H1 (cell line): Measurements from ENCODE around the gene MR1.

Source experiments
- ATF2 ChIP-seq: IDR thresholded peaks from 2 replicates; pipeline ENCODE4 v1.6.1; 2012; ENCODE audit warnings: low read length, inconsistent platforms
- JUN ChIP-seq: IDR thresholded peaks from 2 replicates; pipeline ENCODE4 v1.6.1; 2011; ENCODE audit warnings: low read depth, mild to moderate bottlenecking, improper control_type of control experiment, low read length
- POLR2A ChIP-seq, 2 experiments: IDR thresholded peaks; 1 replicate in 1 of 2; 2 replicates in 1 of 2; pipeline ENCODE4 v1.6.1; 2011; ENCODE audit warnings: low read depth in 2 of 2, low read length in 2 of 2, mild to moderate bottlenecking in 2 of 2; ENCODE audit errors: control extremely low read depth in 1 of 2
- SIN3A ChIP-seq, 2 experiments: IDR thresholded peaks in 1 of 2; conservative IDR thresholded peaks in 1 of 2; 2 replicates each; pipeline ENCODE4 v1.6.1; 2011 to 2012; ENCODE audit warnings: low read length in 2 of 2, improper control_type of control experiment in 1 of 2, low read depth in 1 of 2, mild to moderate bottlenecking in 1 of 2
- SP1 ChIP-seq: IDR thresholded peaks from 2 replicates; pipeline ENCODE4 v1.6.1; 2011; ENCODE audit warnings: low read depth, low read length
- SP2 ChIP-seq: IDR thresholded peaks from 2 replicates; pipeline ENCODE4 v1.6.1; 2012; ENCODE audit warnings: mild to moderate bottlenecking, low read length, inconsistent platforms
- TBP ChIP-seq: IDR thresholded peaks from 2 replicates; pipeline ENCODE4 v1.6.1; 2011; ENCODE audit warnings: low read depth, low read length, improper control_type of control experiment
- TF ChIP-seq, protein P1 (sequence below), 3 experiments: IDR thresholded peaks; 1 replicate in 2 of 3; 2 replicates in 1 of 3; pipeline versions ENCODE4 v1.5.1 to v1.6.1; 2011; ENCODE audit warnings: low read length in 3 of 3, mild to moderate bottlenecking in 3 of 3, inconsistent platforms in 2 of 3, low read depth in 1 of 3, moderate library complexity in 1 of 3; ENCODE audit not compliant: insufficient read depth in 1 of 3; ENCODE audit errors: control extremely low read depth in 1 of 3

GRCh38 chr1:181088079-181089016, 54.6 kb downstream of the MR1 start, which contains the start of gene IER5:
- TF ChIP-seq, protein P1, sequence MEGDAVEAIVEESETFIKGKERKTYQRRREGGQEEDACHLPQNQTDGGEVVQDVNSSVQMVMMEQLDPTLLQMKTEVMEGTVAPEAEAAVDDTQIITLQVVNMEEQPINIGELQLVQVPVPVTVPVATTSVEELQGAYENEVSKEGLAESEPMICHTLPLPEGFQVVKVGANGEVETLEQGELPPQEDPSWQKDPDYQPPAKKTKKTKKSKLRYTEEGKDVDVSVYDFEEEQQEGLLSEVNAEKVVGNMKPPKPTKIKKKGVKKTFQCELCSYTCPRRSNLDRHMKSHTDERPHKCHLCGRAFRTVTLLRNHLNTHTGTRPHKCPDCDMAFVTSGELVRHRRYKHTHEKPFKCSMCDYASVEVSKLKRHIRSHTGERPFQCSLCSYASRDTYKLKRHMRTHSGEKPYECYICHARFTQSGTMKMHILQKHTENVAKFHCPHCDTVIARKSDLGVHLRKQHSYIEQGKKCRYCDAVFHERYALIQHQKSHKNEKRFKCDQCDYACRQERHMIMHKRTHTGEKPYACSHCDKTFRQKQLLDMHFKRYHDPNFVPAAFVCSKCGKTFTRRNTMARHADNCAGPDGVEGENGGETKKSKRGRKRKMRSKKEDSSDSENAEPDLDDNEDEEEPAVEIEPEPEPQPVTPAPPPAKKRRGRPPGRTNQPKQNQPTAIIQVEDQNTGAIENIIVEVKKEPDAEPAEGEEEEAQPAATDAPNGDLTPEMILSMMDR (IDR thresholded peaks at IDR 0.05; ENCODE audit: control extremely low read depth in 1 of 3, insufficient read depth in 1 of 3, low read depth in 1 of 3, low read length in 3 of 3): no peak
- peak in 1 of 2 experiments; percentile 21; a peak in 1 of 4 replicates for TF ChIP-seq SIN3A (conservative IDR thresholded peaks at IDR 0.05 in 1 of 2, IDR thresholded peaks at IDR 0.05 in 1 of 2; ENCODE audit: low read depth in 1 of 2, low read length in 2 of 2)
- TF ChIP-seq ATF2: 0 out of 2 replicates have a peak, but pooled peaks have one; percentile 74
- peak; percentile 74 for TF ChIP-seq SP1
- TF ChIP-seq JUN: no peak
- TF ChIP-seq TBP: peak; percentile 98
- no peak for TF ChIP-seq SP2
- peak; percentile 99 for TF ChIP-seq POLR2A (IDR thresholded peaks at IDR 0.05; ENCODE audit: control extremely low read depth in 1 of 2, low read depth in 2 of 2, low read length in 2 of 2)
